Keratinocyte (primary cell): ENCODE results near the gene RIT2. TPM values are rescaled to one million over a fixed set of nuclear protein-coding genes. Genes with fewer than 3 reads are reported as not detected.

ENCODE experiments used
- DNase-seq: peaks from one replicate; pipeline ENCODE4 v3.0.0-alpha.2; 2011; ENCODE audit warnings: low read depth, missing footprints, low spot score
- FAIRE-seq: peaks from 2 replicates; lab custom pipeline; 2011; peaks lifted over from hg19 to GRCh38; lab: Jason Lieb, UNC
- H2AFZ ChIP-seq: 2 replicates; pipeline ENCODE4 v1.6.0; 2012; ENCODE audit warnings: low read length, control low read depth, inconsistent platforms; ENCODE audit not compliant: control insufficient read depth
- H3K27ac ChIP-seq: 2 replicates; pipeline ENCODE4 v1.5.1; 2011; ENCODE audit warnings: low read length; ENCODE audit not compliant: control insufficient read depth, insufficient read depth
- H3K27me3 ChIP-seq: 3 replicates; pipeline ENCODE4 v1.6.0; 2011; ENCODE audit warnings: low read length; ENCODE audit not compliant: control insufficient read depth, insufficient read depth; ENCODE audit errors: extremely low read depth
- H3K36me3 ChIP-seq, 2 experiments: 2 replicates in 1 of 2; 3 replicates in 1 of 2; pipeline ENCODE4 v1.5.1; 2011; ENCODE audit warnings: low read length in 2 of 2, mild to moderate bottlenecking in 1 of 2; ENCODE audit not compliant: control insufficient read depth in 2 of 2, insufficient read depth in 2 of 2; ENCODE audit errors: extremely low read depth in 1 of 2
- H3K4me1 ChIP-seq: 3 replicates; pipeline ENCODE4 v1.5.1; 2011; ENCODE audit warnings: low read length; ENCODE audit not compliant: control insufficient read depth, insufficient read depth; ENCODE audit errors: extremely low read depth
- H3K4me2 ChIP-seq: 3 replicates; pipeline ENCODE4 v1.6.0; 2011; ENCODE audit warnings: low read depth, low read length; ENCODE audit not compliant: control insufficient read depth, insufficient read depth; ENCODE audit errors: extremely low read depth
- H3K4me3 ChIP-seq, 3 experiments: fragments of 200-600 bp in 1 of 3; sonication (generic) in 1 of 3; 2 replicates in 2 of 3; 3 replicates in 1 of 3; pipeline ENCODE4 v1.5.1; 2011 to 2016; ENCODE audit warnings: low read length in 3 of 3, mild to moderate bottlenecking in 3 of 3, control low read depth in 2 of 3, inconsistent platforms in 1 of 3, low read depth in 1 of 3, mixed read lengths in 1 of 3, mixed run types in 1 of 3, moderate library complexity in 1 of 3; ENCODE audit not compliant: control insufficient read depth in 2 of 3, insufficient read depth in 2 of 3; ENCODE audit errors: extremely low read depth in 1 of 3
- H3K79me2 ChIP-seq: 2 replicates; pipeline ENCODE4 v1.6.0; 2012; ENCODE audit warnings: low read length; ENCODE audit not compliant: control insufficient read depth, insufficient read depth
- H3K9ac ChIP-seq: 3 replicates; pipeline ENCODE4 v1.6.0; 2011; ENCODE audit warnings: low read length; ENCODE audit not compliant: control insufficient read depth, insufficient read depth; ENCODE audit errors: extremely low read depth
- H3K9me1 ChIP-seq: 3 replicates; pipeline ENCODE4 v1.6.0; 2011; ENCODE audit warnings: low read length; ENCODE audit not compliant: control insufficient read depth, insufficient read depth; ENCODE audit errors: extremely low read depth
- H3K9me3 ChIP-seq: 2 replicates; pipeline ENCODE4 v1.5.1; 2012; ENCODE audit warnings: low read depth, low read length; ENCODE audit not compliant: control insufficient read depth
- H4K20me1 ChIP-seq: 3 replicates; pipeline ENCODE4 v1.6.0; 2011; ENCODE audit warnings: low read length; ENCODE audit not compliant: control insufficient read depth, insufficient read depth; ENCODE audit errors: extremely low read depth
- EZH2 ChIP-seq: IDR thresholded peaks from one replicate; pipeline ENCODE4 v1.6.1; 2012; ENCODE audit warnings: inconsistent platforms, mild to moderate bottlenecking, low read length, moderate library complexity
- dilution Hi-C: fragments of 300-500 bp; cut with MboI; formaldehyde crosslinking; loops from one replicate; pipeline ENCODE4 v1.7.0; 2020; ENCODE audit warnings: low sequenced_read_pairs; ENCODE audit not compliant: extremely low pct_ligation_motif_present
- polyA plus RNA-seq, 5 experiments: library from polyadenylated mRNA; depleted of rRNA in 3 of 5; stranded (reverse) in 3 of 5; stranded (forward) in 1 of 5; unstranded in 1 of 5; fragments of >200 nt; gene quantifications; 1 replicate in 1 of 5; 2 replicates in 3 of 5; 3 replicates in 1 of 5; pipeline versions ENCODE4 v1.2.1 to v1.2.3, GENCODE V29; 2011 to 2012; ENCODE audit warnings: missing spikeins in 2 of 5, low read depth in 1 of 5, low replicate concordance in 1 of 5
- TF ChIP-seq, protein P1 (sequence below), 3 experiments: IDR thresholded peaks in 1 of 3; conservative IDR thresholded peaks in 1 of 3; optimal IDR thresholded peaks in 1 of 3; 2 replicates in 2 of 3; 3 replicates in 1 of 3; pipeline versions ENCODE3 to v1.5.1; 2011; ENCODE audit warnings: low read length in 3 of 3, mild to moderate bottlenecking in 3 of 3, moderate library complexity in 2 of 3, control low read depth in 1 of 3, inconsistent platforms in 1 of 3; ENCODE audit not compliant: insufficient read depth in 2 of 3; ENCODE audit errors: extremely low read depth in 1 of 3

The RIT2 gene
- polyA plus RNA-seq, 1 donor (not counting 4 experiments of a cell fraction or from before 2014, with no cell fraction given), result not detected

GRCh38 chr18:42976869-42977590 is 138.5 kb downstream of the RIT2 start:
- no peak overlapping the region for H2AFZ ChIP-seq
- no peaks in the 10 kb centered on the region for H3K4me1 ChIP-seq
- no peak overlapping the region for H3K4me2 ChIP-seq
- DNase-seq, result no peak
- H3K36me3 ChIP-seq, result no peaks in the 10 kb centered on the region
- no peaks in the 10 kb centered on the region for H3K9me3 ChIP-seq
- no peak overlapping the region for H3K9ac ChIP-seq
- dilution Hi-C loops, result no loop called here
- H3K4me3 ChIP-seq, result no peak overlapping the region
- no peak overlapping the region for H3K27ac ChIP-seq
- no peaks in the 10 kb centered on the region for H4K20me1 ChIP-seq
- H3K79me2 ChIP-seq, result no peaks in the 10 kb centered on the region
- H3K27me3 ChIP-seq, result no peaks in the 10 kb centered on the region
- H3K9me1 ChIP-seq, result no peaks in the 10 kb centered on the region
- TF ChIP-seq, protein P1, sequence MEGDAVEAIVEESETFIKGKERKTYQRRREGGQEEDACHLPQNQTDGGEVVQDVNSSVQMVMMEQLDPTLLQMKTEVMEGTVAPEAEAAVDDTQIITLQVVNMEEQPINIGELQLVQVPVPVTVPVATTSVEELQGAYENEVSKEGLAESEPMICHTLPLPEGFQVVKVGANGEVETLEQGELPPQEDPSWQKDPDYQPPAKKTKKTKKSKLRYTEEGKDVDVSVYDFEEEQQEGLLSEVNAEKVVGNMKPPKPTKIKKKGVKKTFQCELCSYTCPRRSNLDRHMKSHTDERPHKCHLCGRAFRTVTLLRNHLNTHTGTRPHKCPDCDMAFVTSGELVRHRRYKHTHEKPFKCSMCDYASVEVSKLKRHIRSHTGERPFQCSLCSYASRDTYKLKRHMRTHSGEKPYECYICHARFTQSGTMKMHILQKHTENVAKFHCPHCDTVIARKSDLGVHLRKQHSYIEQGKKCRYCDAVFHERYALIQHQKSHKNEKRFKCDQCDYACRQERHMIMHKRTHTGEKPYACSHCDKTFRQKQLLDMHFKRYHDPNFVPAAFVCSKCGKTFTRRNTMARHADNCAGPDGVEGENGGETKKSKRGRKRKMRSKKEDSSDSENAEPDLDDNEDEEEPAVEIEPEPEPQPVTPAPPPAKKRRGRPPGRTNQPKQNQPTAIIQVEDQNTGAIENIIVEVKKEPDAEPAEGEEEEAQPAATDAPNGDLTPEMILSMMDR (optimal IDR thresholded peaks at IDR 0.05 in 1 of 3, IDR thresholded peaks at IDR 0.05 in 1 of 3, conservative IDR thresholded peaks at IDR 0.05 in 1 of 3; ENCODE audit: extremely low read depth in 1 of 3, insufficient read depth in 2 of 3, low read length in 3 of 3), result no peak
- TF ChIP-seq EZH2, result no peak
- no peak for FAIRE-seq

DNA sequence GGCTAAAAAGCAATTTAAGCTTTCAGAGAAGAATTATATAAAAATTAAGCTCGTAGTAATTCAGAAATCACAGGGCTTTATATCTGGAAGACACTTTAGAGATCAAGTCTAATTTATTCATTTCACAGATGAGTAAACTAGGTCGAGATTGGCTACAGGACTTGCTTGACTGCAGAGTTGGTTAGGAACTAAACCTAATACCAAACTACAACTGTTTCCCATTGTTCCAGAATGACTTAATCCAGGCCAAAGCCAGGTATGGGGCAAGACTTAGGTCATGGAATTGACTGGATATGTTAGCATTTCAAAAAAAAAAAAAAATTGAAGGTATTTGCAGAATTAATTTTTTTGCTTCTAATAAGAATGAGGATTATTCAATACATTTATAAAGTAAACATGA is 146.1 kb downstream of the RIT2 start:
- Histone ChIP-seq H4K20me1 (no peaks in the 10 kb centered on the region), H3K79me2 (no peaks in the 10 kb centered on the region), H3K36me3 (no peaks in the 10 kb centered on the region), H3K9ac (no peak overlapping the region), H3K4me2 (no peak overlapping the region), H3K4me3 (no peak overlapping the region), H2AFZ (no peak overlapping the region), H3K9me1 (no peaks in the 10 kb centered on the region), H3K27me3 (no peaks in the 10 kb centered on the region), H3K9me3 (no peaks in the 10 kb centered on the region), H3K4me1 (no peaks in the 10 kb centered on the region), H3K27ac (no peak overlapping the region)
- TF ChIP-seq, protein P1 (optimal IDR thresholded peaks at IDR 0.05 in 1 of 3, IDR thresholded peaks at IDR 0.05 in 1 of 3, conservative IDR thresholded peaks at IDR 0.05 in 1 of 3; ENCODE audit: extremely low read depth in 1 of 3, insufficient read depth in 2 of 3, low read length in 3 of 3), result no peak
- TF ChIP-seq EZH2, result no peak
- FAIRE-seq, result no peak
- dilution Hi-C loops, result no loop called here
- no peak for DNase-seq
